ENCODE results near the gene BTLA. TPM values are rescaled to one million over a fixed set of nuclear protein-coding genes. Genes with fewer than 3 reads are reported as not detected.

BTLA gene
- total and polyA plus RNA-seq, 4 donors: 0.30 to 2.0 (median 0.56) TPM

- Histone ChIP-seq H3K4me3 (no peak overlapping the region), H3K9ac (ENCODE audit: insufficient read depth in 1 of 2, low read length in 2 of 2) (no peak overlapping the region), H3K27me3 (ENCODE audit: control insufficient read depth in 3 of 3, insufficient read depth in 3 of 3, low read length in 2 of 3) (no peaks in the 10 kb centered on the region), H3K27ac (ENCODE audit: low read depth in 1 of 2, low read length in 1 of 2) (no peak overlapping the region), H3K9me3 (ENCODE audit: control insufficient read depth in 4 of 4, insufficient read depth in 3 of 4, low read length in 3 of 4) (peaks cover 0 to 4% (median 0%) of the 10 kb centered on the region in 4 donors), H3K36me3 (ENCODE audit: control insufficient read depth in 4 of 4, insufficient read depth in 4 of 4, low read length in 4 of 4) (no peaks in the 10 kb centered on the region), H3K4me1 (ENCODE audit: control insufficient read depth in 5 of 5, insufficient read depth in 5 of 5, low read length in 5 of 5) (peaks cover 0 to 4% (median 0%) of the 10 kb centered on the region in 5 donors)
- DNase-seq (no peak), ATAC-seq (ENCODE audit: insufficient read depth, low FRiP score) (no peak)
- no peak for TF ChIP-seq CTCF (IDR thresholded peaks at IDR 0.05; ENCODE audit: control extremely low read depth, extremely low read depth)
- WGBS, 2 donors: 95 to 99% methylated on average over 3 of the region's 3 CpGs
These were observed 81.5 kb downstream of the BTLA start for GRCh38 chr3:112417696-112418318.

- H3K36me3 ChIP-seq (ENCODE audit: control insufficient read depth in 4 of 4, insufficient read depth in 4 of 4, low read length in 4 of 4): no peaks in the 10 kb centered on the region
- WGBS, 2 donors: 93 to 98% methylated on average over 8 of the region's 8 CpGs
- H3K4me3 ChIP-seq: no peak overlapping the region
These were observed 82.7 kb downstream of the BTLA start for GRCh38 chr3:112416391-112417212.

GRCh38 chr3:112415390-112415789 lies 83.9 kb downstream of the BTLA start:
- WGBS, 2 donors: 96% methylated on average over 6 of the region's 6 CpGs
- Histone ChIP-seq H3K9me3 (ENCODE audit: control insufficient read depth in 4 of 4, insufficient read depth in 3 of 4, low read length in 3 of 4) (peaks cover 0 to 4% (median 0%) of the 10 kb centered on the region in 4 donors), H3K4me1 (ENCODE audit: control insufficient read depth in 5 of 5, insufficient read depth in 5 of 5, low read length in 5 of 5) (peaks cover 0 to 4% (median 0%) of the 10 kb centered on the region in 5 donors), H3K36me3 (ENCODE audit: control insufficient read depth in 4 of 4, insufficient read depth in 4 of 4, low read length in 4 of 4) (no peaks in the 10 kb centered on the region), H3K9ac (ENCODE audit: insufficient read depth in 1 of 2, low read length in 2 of 2) (no peak overlapping the region), H3K27me3 (ENCODE audit: control insufficient read depth in 3 of 3, insufficient read depth in 3 of 3, low read length in 2 of 3) (no peaks in the 10 kb centered on the region), H3K27ac (ENCODE audit: low read depth in 1 of 2, low read length in 1 of 2) (no peak overlapping the region), H3K4me3 (no peak overlapping the region)
- ATAC-seq (ENCODE audit: insufficient read depth, low FRiP score): no peak
- TF ChIP-seq CTCF (IDR thresholded peaks at IDR 0.05; ENCODE audit: control extremely low read depth, extremely low read depth): no peak
- no peak for DNase-seq

More at GRCh38 chr3:112416391-112417212, 82.7 kb downstream of the BTLA start:
- no peak for TF ChIP-seq CTCF (IDR thresholded peaks at IDR 0.05; ENCODE audit: control extremely low read depth, extremely low read depth)
- no peak for DNase-seq
- Histone ChIP-seq H3K9ac (ENCODE audit: insufficient read depth in 1 of 2, low read length in 2 of 2) (no peak overlapping the region), H3K4me1 (ENCODE audit: control insufficient read depth in 5 of 5, insufficient read depth in 5 of 5, low read length in 5 of 5) (peaks cover 0 to 4% (median 0%) of the 10 kb centered on the region in 5 donors), H3K9me3 (ENCODE audit: control insufficient read depth in 4 of 4, insufficient read depth in 3 of 4, low read length in 3 of 4) (peaks cover 0 to 4% (median 0%) of the 10 kb centered on the region in 4 donors), H3K27me3 (ENCODE audit: control insufficient read depth in 3 of 3, insufficient read depth in 3 of 3, low read length in 2 of 3) (no peaks in the 10 kb centered on the region), H3K27ac (ENCODE audit: low read depth in 1 of 2, low read length in 1 of 2) (no peak overlapping the region)
- ATAC-seq (ENCODE audit: insufficient read depth, low FRiP score): no peak

Other genes with a start within 250 kb of the BTLA start
- under 1 TPM; 0.12 to 0.28 TPM for gene SLC9C1, start 205.3 kb downstream of the BTLA start, total RNA-seq
- not detected for gene SLC9C1, start 205.3 kb downstream of the BTLA start, polyA plus RNA-seq
- gene CD200, start 166.3 kb downstream of the BTLA start, total RNA-seq: 10 to 100 TPM in 1 of 2 donors, 1 to 10 TPM in 1; 4.6 to 21.6 TPM
- 1 to 10 TPM; 5.7 to 6.4 TPM for gene CD200, start 166.3 kb downstream of the BTLA start, polyA plus RNA-seq
- gene ATG3, start 62.5 kb upstream of the BTLA start, total RNA-seq: 10 to 100 TPM; 43.3 to 54.9 TPM
- gene ATG3, start 62.5 kb upstream of the BTLA start, polyA plus RNA-seq: 10 to 100 TPM; 29.4 to 80.9 TPM
- 10 to 100 TPM; 33.3 to 63.3 TPM for gene SLC35A5, start 62.6 kb upstream of the BTLA start, total RNA-seq
- 10 to 100 TPM; 11.1 to 16.9 TPM for gene SLC35A5, start 62.6 kb upstream of the BTLA start, polyA plus RNA-seq
- gene CCDC80, start 141.7 kb upstream of the BTLA start, total RNA-seq: 10 to 100 TPM; 38.7 to 63.3 TPM
- 10 to 100 TPM; 19.0 to 20.0 TPM for gene CCDC80, start 141.7 kb upstream of the BTLA start, polyA plus RNA-seq

Measured in lung (tissue), 12 donors.